Hematopoietic multipotent progenitor cell treated with erythropoietin and hydrocortisone succinate and interleukin-3 and kit ligand, for 15 days (in vitro differentiated cells): ENCODE measurements around the gene KDM6A.
A peak's percentile ranks its signal among the peaks of the same experiment; 100 is the strongest.
"Not testable (repeated sequence)": the region's sequence is repeated elsewhere in the genome, so short reads cannot be mapped to it uniquely, and the experiment has no call there.

Experiments
- DNase-seq: peaks from one replicate; pipeline ENCODE4 v3.0.0-alpha.2; 2015; ENCODE audit warnings: low spot score

Gene KDM6A

DNA sequence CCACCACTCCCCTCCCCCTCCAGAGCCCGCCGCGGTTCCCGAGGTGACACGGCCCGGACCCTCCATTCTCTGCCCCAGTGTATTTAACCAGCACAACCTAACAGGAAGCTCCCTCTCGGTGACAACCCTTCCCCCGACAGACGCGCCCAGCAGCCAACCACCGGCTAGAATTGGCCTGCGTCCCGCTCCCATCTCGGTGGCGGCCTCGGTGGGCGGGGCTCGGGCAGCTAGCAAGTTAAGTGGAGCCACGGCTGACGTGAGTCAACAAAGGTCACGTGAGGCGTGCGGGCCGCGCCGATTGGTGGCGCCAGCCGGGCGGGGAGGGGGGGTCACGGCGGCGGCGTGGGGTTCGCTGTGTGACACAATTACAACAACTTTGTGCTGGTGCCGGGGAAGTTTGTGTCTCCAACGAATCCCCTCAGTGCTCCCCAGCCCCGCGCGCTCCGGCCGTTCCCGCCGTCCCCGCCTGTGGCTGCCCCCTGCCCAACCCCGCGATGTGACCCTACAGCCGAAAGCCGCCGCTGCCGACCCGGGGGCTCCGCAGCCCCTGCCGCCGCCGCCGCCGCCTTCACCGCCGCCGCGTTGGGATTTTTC lies at the start of gene KDM6A:
TSS of gene KDM6A (plus strand) at position 368 of the 594 bp plus-strand sequence. CDS start 364 bp downstream, outside the sequence.
- peak; percentile 93 for DNase-seq

DNA sequence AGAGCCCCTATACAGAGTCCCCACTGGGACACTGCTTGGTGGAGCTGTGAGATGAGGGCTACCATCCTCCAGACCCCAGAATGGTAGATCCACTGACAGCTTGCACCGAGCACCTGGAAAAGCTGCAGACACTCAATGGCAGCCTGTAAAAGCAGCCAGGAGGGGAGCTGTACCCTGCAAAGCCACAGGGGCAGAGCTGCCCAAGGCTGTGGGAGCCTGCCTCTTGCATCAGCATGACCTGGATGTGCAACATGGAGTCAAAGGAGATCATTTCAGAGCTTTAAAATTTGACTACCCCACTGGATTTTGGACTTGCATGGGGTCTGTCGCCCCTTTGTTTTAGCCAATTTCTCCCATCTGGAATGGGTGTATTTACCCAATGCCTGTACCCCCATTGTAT lies 49.8 kb upstream of the KDM6A start:
- not testable (repeated sequence) for DNase-seq

DNA sequence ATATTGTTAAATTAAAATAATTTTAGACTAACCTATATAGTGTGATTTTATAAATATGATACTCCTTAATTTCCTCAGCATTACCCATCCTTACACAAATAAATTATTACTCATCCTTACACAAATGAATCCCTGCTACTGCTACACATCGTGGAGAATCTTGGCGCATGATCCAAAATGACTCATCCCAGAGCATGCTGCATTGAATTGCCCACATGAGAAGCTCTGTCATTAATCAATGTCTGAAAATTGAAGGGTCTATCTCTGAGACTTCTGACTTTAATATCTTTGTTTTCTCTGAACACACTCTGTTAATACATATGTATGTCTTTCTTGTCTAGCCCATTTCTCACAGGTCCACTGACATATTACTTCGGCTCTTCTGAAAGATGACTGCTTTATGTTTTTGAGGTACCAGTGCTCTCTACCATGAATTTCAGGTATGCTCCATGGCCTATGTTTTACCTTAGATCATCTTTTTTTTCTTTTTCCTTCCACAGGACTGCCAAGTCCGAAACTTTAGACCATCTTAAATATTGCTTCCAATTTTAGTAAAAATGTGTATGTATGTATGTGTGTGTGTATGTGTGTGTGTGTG lies 44.9 kb upstream of the KDM6A start:
- DNase-seq = no peak

DNA sequence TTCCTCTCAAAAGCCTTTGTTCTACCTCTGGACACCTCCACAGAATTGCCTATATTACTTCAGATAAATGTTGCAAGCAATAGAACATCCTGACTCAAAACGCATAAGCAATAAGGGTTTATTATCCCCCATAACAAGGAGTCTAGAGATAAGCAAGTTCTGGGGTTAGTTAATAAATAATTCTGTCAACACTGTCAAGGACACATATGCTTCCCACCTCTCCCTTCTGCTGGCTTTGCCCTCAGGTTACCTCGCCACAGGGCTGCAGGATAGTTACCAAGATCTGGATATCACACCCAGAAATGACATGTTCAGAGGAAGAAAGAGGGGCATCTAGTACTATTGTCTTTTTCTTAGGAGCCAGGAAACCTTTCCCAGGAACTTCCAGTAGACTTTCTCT lies 43.2 kb upstream of the KDM6A start:
- DNase-seq = no peak

DNA sequence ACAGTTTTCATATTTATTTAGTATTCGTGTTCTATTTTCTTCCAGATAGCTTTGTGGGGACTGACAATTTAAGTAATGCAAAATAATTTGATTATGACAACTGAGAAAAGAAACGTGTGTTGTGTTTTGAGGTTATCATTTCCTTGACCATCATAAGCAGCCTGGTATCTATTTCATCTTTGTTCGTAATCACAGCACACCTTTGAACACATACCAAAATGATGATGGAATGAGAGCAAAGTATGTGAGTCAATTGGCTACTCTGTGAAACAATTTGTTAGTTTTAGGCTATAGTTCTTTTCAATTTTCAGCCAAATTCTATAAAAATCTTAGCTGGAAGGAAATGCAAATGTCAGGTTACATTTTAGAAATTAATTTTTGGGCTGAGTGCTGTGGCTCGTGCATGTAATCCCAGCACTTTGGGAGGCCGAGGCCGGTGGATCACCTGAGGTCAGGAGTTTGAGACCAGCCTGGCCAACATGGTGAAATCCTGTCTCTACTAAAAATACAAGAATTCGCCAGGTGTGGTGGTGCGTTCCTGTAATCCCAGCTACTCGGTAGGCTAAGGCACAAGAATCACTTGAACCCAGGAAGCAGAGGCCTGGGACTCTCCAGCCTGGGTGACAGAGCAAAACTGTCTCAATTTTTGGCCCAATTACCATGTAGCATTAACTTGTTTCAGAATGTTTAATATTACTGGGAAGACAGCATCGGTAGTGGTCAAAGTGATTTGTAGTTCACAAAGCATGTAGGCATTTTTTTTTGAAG lies 30.3 kb upstream of the KDM6A start:
- no peak for DNase-seq

DNA sequence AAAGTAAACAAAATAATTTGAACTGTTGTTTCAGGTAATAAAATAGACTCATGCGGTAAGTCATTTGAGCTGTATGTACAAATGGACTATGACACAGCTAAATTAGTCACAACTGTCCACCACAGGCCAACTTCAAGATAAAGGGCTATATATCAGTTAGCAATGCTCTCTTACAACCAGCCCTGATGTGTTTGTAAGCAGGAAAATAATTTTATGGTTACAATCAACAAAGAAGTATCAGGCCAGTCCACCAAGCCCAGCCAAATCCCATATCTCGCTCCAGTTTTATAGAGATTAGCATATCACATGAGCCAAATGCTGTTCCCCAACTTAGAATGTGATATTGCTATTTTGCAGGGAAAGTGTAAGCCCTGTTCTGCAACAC lies 29.7 kb upstream of the KDM6A start:
- peak; percentile 30 for DNase-seq

DNA sequence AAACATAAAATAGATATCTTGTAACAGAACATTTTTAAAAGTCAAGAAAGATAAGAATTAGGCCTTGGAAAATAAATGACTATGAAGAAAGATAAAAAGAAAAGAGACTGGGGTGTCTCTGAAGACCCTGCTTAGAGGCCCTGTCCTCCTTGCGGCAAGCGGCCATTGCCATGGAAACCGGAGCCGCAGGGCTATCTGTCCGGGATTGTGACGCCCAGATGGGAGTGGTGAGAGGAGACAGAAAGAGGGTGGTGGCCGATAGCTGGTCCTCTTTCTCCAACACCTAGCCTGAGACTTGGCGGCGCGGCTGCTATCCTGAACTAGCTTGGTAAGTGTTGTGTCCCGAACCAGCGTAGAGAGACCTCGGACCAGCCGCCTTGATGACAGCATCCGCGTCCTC lies 29.2 kb upstream of the KDM6A start, which contains the start of gene DUSP21:
TSS of gene DUSP21 (plus strand) at position 269 of the 400 bp plus-strand sequence. CDS start at position 381, 112 bp downstream.
- peak; percentile 6 for DNase-seq

DNA sequence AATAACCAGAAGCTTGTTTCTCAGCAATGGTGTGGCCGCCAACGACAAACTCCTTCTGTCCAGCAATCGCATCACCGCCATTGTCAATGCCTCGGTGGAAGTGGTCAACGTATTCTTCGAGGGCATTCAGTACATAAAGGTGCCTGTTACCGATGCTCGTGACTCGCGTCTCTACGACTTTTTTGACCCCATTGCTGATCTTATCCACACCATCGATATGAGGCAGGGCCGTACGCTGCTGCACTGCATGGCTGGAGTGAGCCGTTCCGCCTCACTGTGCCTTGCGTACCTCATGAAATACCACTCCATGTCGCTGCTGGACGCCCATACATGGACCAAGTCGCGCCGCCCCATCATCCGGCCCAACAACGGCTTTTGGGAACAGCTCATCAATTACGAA lies 28.8 kb upstream of the KDM6A start:
- DNase-seq = no peak

DNA sequence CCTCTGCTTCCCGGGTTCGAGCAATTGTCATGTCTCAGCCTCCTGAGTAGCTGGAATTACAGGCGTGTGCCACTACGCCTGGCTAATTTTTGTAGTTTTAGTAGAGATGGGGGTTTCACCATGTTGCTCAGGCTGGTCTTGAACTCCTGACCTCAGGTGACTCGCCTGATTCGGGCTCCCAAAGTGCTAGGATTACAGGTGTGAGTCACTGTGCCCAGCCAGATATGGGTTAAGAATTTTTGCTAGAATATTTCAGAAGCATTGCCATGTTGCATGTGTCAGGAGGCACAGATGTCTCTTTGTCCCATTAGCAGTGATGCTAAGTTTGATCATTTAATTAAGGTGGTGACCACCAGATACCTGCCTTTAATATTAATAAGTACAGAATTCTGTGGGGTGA lies 22.1 kb upstream of the KDM6A start:
- DNase-seq = not testable (repeated sequence)

DNA sequence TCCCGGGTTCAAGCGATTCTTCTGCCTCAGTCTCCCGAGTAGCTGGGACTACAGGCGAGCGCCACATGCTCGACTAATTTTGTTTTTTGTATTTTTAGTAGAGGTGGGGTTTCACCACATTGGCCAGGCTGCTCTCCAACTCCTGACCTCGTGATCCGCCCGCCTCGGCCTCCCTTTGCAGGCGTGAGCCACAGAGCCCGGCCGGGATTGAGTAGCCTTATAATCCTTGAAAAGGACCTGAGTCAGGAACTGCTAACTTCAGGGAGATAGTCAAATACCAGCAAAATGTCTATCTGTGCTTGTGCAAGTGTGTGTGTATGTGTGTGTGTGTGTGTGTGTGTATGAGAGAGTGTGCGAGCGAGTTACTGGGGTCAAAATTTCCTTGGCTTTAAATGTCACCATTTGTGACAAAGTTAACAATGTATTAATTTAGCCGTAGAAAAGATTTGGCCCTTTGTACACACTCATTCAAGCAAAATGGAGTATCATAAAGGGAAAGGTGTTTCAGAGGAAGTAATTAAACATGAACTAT lies 1.8 kb upstream of the KDM6A start:
- no peak for DNase-seq

DNA sequence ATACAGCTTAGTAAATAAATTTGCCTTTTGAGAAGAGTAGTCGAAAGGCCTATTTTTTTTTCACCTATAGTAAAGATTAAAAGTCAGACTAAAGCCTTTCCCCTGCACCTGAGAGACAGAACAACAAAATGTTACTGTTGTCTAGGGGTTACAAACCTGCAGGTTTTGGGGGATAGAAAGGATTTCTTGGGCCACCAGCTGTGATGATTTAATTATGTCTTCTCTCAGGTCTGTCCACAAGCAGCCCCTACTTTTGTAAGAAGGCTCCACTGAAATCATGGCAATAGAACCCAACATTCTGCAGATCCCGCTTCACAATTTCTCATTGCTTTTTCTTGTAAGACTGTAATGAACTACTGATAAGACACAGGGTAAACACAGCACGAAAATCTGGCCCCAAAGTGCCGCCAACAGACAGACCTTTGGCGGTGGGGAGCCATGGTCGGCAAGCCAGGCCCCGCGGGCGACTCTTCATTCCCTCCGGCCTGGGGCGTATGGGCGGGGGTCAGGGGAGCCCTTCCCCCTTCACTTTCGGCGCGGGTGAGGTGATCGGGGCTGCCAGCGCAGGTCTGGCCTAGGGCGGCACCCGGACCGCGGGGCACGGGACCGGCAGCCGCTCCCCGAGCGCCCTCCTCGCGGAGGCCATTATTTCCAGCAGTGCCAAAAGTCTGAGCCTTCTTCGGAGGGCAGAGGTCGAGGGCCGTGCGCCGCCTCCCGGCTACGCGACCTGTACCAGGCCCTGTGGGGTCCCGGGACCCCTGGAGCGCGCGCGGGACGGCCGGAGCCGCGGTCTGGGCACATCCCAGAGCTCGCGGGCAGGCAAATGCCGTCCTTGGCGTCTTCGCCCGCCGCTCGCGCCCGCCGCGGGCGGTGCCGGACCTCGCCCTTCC lies 812 bp upstream of the KDM6A start:
- DNase-seq = peak; percentile 39

DNA sequence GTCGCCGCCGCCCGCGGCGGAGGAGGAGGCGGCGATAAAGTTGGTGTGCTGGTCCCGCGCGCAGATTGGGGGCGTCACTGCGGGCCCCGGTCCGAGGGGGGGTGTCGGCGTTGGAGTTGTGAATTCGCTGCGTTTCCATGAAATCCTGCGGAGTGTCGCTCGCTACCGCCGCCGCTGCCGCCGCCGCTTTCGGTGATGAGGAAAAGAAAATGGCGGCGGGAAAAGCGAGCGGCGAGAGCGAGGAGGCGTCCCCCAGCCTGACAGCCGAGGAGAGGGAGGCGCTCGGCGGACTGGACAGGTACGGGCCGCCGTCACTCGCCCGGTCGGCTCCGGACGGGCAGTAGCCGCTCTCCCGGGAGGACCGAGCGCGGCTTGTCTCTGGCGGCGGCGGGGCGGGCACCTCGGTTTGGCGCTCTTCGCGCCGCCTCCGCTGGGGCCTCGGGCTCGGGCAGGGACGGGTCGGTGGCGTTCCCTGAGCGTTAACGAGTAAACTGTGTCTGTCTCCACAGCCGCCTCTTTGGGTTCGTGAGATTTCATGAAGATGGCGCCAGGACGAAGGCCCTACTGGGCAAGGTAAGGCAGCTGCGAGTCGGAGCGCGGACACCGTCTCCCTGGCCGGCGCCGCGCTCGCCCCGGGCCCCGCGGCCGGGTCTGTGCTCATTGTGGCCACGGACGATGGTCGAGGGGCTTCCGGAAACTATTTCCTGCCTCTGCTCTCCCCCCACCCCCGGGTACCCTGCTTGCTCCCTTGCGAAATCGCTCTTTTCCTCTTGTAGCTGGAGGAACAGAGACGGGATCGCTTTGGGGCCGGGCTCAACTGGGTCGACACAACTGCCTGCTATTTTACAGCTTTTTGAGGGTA lies 658 bp downstream of the KDM6A start:
- peak; percentile 54 for DNase-seq

DNA sequence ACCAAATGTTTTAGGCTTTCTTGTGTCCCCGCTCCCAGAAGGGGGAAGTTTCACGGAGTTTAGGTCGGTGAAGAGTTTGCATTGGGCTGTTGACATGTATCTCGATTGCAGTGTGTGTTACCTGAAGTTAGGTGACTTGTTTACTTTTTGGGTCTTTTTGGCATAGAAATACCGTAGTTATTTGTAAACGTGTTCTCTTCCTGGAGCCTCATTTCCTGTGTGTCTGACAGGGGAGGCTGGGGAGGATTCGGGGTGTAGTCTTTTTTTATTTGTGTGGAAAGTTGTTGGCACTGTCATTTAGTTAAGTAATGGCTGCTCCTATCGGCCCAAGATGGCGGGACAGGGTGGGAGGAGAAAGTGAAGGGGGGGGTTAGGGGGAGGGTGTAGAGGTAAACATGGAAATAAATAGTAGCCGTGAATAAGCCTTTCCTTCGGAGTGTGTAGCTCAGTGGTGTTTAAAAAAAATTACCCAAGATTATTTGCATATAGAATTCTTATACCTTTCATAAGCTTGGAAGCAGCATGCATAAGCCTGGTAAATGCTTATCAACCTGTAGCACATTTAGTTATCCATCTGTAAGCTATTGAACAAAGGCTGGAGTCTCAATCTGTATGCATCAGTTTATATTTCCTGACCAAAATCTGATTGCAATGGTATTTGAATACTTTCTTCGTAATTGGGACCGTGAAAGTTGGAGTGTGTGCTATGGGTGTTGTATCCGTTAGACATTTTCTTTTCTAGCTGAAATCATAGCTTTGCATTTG lies 1.6 kb downstream of the KDM6A start:
- peak; percentile 73 for DNase-seq

DNA sequence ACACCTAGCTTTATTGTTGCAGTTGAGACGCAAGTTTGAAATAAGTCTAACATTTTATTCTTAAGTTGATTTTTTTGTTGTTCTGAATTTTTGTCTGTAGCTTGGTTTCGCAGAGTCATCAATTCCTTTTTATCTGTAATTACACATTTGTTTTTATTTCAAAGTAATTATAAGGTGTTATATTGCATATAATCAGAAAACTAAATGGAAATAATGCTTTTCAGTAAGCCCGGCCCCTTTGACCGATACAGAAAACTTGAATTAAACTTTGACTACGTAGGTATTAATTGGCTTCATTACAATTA lies 2.1 kb downstream of the KDM6A start:
- no peak for DNase-seq

DNA sequence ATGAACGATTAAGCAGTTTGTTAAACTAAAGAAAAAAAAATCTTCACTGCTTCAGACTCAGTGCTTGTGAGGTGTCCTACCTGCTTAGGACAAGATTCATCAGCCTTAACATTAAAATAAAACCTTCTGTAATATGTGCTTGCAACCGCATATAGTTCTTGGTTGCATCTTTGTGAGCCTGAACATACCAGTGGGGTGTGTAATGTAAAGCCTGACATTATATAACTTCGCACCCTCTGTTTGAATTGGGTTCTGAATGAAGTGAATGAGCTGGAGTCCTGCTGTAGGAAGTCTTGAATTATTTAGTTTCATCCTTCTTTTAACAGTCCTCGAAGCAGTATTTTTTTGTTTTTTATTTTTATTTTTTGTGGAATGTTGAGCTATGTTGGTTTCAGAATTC lies 3.1 kb downstream of the KDM6A start:
- DNase-seq = no peak

DNA sequence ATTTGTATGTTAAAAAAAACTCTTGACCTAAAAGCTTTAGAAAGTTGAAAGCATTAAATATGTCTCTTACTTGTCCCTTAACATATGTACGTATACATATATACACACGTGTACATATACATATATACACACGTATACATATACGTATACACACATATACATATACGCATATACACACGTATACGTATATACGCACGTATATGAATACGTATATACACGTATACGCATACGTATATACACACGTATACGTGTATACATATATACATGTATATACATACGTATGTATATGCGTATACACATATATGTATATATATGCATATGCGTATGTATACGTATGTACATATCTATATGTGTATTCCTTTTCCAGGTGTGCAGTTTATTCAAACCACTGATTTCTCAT lies 3.8 kb downstream of the KDM6A start:
- no peak for DNase-seq

DNA sequence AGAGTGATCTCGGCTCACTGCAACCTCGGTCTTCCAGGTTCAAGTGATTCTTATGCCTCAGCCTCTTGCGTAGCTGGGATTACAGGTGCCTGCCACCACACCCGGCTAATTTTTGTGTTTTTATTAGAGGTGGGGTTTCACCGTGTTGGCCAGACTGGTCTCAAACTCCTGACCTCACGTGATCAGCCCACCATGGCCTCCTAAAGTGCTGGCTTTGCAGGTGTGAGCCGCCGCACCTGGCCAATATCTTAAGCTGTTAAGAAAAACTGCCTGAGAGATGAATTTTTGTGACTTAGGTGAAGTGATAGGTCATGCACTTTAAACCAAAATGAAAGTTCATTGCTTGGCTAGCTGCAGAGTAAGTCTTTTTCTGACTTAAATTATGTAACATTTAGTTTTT lies 5.8 kb downstream of the KDM6A start:
- no peak for DNase-seq

DNA sequence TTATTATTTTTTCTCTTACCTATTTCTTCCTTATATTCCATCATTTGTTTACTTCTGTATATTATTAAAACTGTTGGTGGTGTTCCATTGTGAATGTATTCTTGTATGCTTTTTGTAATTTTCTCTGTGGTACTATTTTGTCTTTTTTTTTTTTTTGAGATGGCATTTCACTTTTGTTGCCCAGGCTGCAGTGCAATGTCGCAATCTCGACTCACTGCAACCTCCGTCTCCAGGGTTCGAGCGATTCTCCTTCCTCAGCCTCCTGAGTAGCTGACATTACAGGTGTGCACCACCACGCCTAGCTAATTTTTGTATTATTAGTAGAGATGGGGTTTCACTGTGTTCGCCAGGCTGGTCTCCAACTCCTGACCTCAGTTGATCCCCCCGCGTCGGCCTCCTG lies 8.6 kb downstream of the KDM6A start:
- DNase-seq = no peak

DNA sequence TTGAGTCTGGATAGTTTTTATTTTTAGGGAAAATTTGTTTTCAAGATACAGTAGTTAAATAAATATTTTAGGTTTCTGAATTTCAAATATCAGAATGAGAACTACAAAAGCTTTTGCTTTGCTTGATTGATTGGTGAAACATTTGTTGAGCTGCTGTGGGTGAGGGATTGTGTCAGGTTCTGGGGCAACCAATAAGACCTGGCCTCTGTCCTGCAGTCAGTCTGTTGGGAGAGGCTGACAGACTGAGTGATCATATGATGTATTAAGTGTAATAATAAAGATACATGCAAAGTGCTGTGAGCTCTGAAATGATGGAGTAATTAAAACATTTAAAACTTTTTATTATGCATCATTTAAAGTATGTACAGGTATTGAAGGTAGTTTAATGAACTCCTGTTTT lies 9.6 kb downstream of the KDM6A start:
- no peak for DNase-seq

DNA sequence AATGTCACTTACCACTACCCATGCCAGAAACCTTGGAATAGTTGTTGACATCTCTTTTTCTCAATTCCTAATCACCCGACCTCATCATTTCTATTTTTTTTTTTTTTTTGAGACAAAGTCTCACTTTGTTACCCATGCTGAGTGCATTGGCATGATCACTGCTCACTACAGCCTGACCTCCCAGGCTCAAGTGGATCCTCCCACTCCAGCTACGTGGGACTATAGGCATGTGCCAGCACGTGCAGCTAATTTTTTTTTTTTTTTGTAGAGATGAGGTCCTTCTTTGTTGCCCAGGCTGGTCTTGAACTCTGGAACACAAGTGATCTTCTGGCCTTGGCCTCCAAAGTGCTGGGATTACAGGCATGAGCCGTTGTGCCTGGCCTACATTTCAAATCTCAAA lies 12.0 kb downstream of the KDM6A start:
- no peak for DNase-seq

DNA sequence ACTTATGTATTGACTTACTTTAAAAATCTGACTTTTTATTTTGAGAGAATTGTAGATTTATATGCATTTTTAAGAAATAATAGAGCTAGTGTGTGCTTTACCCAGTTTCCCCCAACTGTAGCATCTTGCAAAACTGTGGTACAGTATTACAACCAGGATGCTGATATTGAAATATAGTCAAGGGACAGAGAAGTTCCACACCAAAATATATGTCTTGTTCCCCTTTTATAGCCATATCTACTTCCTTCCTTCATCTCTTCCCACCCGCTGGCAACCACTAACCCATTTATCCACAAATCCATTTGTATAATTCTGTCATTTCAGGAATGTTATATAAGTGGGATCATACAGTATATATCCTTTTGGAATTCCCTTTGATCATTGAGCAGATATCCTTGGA lies 16.8 kb downstream of the KDM6A start:
- no peak for DNase-seq
